Hepatocyte (in vitro differentiated cells): ENCODE measurements around the gene PPIP5K1.

Experiments
- CTCF ChIP-seq: fragments of 200-600 bp; sonication (generic); IDR thresholded peaks from 2 replicates; pipeline ENCODE4 v1.5.1; 2016; ENCODE audit warnings: antibody characterized with exemption, mild to moderate bottlenecking; ENCODE audit not compliant: poor library complexity
- EZH2 ChIP-seq: fragments of 200-600 bp; sonication (generic); IDR thresholded peaks from 2 replicates; pipeline ENCODE4 v1.6.1; 2016; ENCODE audit warnings: antibody characterized with exemption, mild to moderate bottlenecking, borderline replicate concordance
- EZH2phosphoT487 ChIP-seq: fragments of 200-600 bp; sonication (generic); IDR thresholded peaks from one replicate; pipeline ENCODE4 v1.6.1; 2018; ENCODE audit warnings: antibody characterized with exemption, mild to moderate bottlenecking, low read depth, moderate library complexity; ENCODE audit not compliant: unreplicated experiment, severe bottlenecking

- TF ChIP-seq CTCF (no peak), EZH2 (no peak), EZH2phosphoT487 (no peak)
These were observed 58.9 kb downstream of the PPIP5K1 start for GRCh38 chr15:43531018-43531670.
